GM11168 (cell line): Measurements from ENCODE around the gene LRRC10B.

Experiments
- in situ Hi-C: fragments of 300-500 bp; cut with MboI; formaldehyde crosslinking; loops from one replicate; pipeline ENCODE4 v1.12.0; 2022; ENCODE audit warnings: low sequenced_read_pairs; ENCODE audit not compliant: unreplicated experiment

Gene LRRC10B

DNA sequence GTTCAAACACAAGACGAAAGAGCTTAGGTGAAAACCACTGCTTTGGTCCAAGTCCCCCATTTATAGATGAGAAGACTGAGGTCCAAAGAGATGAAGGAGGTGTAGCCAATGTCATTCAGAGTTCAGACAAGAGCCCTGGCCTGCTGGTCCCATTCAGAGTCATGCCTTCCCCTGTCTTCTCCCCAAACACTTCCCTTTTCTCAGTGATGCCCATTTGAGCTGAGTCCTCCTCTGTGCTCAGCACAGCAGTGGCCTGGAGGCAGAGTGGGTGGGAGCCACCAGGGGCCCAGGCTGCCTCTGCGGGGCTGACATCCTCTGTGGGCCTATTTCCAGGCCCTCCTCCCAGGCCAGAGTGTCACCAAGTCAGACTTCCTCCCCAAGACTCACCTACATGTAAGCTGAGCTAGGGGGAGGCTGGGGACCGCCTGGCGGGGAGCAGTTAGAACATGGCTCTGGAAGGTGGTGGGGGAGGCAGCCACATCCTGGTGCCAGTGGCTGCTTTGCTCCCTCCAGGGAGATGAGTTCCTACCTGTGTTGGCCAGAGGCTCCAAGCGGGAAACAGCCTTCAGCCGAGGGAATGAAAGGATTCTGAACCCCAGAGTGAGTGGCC lies 22.4 kb upstream of the LRRC10B start:
- in situ Hi-C loops = no loop called here

DNA sequence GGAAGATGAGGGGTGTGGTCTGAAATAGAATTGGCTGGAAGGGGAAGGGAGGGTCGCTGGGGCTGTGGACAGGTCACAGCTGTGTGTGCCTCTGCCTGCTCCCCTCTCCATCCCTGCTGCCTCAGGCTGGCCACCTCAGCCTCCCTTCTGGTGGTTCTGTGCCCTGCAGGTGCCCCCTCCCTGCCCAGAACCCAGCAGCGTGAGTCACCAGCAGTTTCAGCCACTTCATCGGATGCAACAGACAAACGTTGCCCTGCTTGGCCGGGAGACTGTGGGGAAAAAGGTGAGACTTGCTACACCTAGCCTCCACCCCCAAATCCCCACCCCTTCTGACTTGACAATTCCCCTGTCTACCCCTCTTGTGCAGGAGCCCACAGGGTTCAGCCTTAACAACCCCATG lies 21.8 kb upstream of the LRRC10B start:
- in situ Hi-C loops = no loop called here

DNA sequence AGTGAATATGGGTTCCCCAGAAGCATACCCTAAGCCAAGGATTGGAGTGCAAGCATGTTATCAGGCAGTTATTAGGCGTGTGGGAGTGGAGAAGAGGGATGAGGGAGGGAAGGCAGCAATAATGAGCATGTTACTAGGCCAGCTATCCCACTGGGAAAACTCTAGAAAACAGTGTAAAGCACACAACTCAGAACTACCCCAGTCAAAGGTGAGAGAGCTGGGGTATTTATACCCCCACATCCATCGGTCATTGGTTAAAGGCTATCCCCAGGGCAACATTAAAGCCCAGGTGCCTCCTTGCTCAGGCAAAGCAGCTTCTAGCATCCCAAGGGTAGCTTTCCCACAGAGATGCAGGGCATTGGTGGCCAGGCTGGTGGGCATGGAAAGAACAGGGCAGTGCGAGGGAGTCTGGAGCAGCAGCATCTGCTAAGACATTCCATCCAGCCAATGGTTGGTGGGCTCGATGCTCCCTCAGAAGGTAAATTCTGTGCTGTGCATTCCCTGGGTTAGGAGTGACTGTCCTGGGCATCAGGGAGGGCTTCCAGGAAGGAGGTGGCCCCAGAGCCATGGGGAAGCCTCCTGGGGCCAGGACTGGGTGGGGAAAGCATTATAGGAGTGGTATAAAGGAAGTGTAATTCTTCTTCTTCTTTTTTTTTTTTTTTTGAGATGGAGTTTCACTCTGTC lies 21.1 kb upstream of the LRRC10B start:
- in situ Hi-C loops = no loop called here

DNA sequence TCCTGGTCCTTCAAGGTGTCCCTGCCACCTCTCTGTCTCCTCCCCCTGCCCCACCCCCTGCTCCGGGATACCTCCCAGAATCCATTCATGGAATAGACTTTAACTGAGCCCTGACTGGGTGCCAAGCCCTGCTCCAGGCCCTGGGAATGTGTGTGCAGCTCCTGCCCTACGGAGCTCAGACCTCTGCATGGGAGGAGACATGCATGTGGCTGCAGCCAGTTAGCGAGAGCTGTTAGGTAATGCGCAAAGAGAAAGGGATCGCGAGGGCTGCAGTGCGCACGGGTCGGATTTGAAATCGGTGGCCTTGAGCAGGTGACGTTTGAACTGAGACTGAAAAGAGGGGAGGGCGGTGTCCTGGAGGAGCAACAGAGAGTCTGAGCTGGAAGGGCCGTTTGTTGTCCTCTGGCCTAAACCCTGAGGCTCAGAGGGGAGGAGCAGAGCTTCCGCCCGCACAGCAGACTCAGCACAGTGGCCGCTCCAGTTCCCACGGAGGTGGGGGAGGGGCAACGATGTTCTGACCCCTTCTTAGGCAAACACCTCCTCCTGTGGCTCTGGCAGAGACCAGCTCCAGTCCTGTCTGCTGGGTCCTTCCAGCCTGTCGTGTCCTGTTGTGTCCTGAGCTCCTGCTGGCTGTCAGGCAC lies 19.8 kb upstream of the LRRC10B start:
- in situ Hi-C loops = no loop called here

DNA sequence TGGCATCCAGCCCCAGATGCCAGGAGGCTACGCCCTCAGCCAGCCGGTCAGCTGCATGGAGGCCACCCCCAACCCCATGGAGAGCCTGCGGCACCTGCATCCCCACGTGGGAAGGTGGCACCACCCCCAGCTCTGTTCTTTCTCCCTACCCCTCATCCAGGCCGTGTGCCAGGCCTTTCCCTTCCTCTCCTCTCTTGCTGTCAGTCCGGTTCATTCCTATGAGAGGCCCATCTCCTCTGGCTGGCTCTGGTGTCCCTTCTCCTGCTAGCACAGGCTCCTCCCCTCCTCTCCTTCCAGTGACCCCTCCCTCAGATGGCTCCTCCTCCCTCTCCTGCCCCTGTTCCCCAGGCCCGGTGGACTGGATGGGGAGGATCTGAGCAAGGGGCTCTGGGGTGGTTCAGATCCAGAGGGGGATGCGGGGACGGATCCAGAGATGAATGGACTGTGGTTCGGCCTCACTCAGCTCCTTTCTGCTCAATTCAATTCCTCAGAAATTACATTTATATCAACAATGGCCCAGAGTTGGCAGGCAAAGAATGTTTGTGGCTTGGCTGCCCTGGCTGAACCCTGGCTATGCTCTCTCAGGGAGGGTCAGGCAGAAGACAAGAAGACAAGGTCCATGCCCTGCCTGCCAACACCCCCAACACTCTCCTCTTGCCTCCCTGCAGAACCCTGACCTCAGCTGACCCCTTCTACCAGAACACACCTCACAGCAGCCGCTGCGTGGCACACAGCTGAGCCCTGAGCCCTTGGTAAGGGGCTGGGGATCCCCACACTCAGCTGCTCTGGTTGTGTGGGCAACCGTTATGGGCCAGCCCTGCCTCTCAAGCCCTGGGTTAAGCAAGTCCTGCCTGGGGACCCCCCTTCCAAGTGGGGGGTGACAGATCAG lies 18.5 kb upstream of the LRRC10B start:
- in situ Hi-C loops = no loop called here

DNA sequence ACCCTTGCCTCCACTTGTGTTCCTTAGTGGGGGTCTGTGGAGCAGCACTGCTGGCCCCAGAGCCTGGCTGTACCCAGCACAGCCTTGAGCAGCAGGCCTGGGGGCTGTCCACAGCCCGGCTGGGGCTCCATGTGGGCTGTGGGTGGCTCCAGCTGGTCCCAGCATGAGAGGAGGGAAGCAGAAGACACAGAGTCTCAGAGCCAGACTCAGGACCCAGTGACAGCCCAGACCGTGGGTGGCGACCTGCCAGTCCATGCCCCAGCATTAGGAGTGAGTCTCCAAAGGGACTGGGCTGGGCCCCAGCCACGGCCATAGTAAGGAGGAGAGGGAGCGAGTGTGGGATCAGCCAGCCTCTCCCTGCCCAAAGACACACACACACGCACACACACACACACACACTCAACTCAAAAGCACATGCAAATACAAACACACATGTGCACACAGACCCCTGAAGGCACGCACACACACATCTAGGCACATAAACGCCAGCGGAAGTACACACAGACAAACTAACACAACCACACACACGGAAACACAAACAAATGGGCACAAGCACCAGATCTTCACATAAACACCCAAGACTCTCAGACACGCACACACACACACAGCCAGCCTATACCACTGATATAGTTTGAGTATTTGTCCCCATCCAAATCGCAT lies 16.7 kb upstream of the LRRC10B start:
- in situ Hi-C loops = no loop called here

DNA sequence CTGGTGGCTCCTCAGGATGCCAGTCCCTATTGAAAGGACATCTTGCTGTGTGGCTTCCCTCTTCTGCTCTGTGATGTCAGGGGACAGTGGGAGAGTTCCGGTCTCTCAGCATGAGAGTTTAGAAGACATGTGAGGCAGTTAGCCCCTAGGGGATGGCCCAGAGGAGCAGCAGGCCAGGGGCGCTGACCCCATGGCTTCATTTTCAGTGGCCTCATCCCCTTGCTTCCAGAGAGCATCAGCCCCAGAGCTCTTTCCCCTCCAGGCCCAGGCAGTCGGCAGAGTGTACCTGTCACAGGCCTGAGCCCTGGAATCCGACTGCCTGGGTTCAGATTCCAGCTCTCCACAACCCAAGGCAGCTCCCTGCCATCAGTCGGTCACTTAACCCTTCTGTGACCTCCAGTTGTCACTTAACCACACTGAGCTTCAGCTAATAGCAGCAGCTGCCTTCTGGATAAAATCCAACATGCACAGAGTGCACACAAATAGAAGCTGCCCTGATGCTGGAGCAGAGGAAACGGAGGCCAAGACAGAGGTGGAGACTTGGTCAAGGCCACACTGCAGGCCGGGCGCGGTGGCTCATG lies 14.1 kb upstream of the LRRC10B start:
- in situ Hi-C loops = no loop called here

DNA sequence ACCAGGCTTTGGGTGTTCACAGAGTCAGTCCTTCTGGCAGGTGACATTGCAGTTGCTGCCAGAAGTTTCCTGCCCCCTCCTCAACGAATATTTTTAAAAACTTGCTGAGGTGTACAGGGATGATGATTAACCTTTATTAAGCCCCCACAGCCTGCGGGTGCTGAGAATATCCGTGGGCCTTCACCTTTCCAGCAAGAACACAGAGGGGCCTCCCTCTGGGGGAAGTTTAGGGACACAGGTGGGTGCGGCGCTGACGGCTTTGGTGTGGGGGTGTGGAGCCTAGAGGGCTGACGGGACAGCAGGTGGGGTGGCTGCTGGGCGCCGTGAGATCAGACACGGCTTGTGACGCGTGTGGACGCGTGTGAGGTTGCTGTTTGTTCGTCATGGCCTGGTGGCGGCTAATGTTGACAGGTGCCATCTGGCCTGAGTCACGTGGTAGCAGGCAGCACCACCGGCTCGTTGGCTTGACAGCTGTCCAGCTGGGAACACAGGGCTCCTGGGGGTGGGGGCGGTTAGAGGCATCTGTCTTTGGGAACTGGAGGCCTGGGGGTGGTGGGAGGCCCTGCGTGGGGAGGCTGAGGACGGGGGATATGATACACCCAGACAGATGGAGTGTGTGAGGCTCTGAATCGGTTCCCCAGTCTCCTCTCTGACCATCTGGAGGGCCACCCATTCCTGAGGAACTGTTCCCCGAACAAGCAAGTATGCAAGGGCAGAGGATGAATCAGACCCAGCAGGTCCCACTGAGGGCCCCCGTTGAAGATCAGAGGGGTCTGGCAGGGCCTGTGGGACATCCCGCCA lies 12.5 kb upstream of the LRRC10B start:
- in situ Hi-C loops = no loop called here

DNA sequence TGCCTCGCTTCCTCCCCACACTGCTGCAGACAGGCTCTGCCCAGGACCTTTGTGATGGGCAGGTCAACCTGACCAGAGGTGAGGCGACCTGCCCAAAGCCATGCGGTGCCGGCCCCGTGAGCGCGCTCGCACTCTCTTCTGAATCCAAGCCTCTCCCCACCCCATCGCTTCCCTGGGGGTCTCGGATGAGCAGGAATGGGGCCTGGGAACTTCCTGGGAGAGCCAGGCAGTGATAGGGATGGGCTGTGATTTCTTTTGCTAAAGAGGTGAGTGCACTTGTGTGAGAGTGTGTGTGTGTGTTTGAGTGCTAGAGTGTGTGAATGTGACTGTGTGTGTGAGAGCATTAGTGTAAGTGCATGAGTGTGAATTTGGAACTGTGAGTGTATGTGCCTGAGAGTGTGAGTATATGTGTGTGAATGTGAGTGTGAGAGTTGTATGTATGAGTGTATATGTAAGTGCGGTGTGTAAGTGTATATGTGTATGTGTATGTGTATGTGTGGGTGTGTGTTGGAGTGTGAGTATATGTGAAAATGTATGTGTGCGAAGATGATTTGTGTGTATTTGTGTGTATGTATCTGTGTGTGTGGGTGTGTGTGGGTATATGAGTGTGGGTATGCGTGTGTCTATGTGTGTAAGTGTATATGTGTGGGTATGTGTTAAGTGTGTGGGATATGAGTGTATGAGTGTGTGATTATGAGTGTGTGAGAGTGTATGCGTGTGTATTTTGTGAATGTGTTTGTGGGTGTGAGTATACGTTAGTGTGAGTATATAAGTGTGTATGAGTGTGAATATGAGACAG lies 11.7 kb upstream of the LRRC10B start:
- in situ Hi-C loops = no loop called here

DNA sequence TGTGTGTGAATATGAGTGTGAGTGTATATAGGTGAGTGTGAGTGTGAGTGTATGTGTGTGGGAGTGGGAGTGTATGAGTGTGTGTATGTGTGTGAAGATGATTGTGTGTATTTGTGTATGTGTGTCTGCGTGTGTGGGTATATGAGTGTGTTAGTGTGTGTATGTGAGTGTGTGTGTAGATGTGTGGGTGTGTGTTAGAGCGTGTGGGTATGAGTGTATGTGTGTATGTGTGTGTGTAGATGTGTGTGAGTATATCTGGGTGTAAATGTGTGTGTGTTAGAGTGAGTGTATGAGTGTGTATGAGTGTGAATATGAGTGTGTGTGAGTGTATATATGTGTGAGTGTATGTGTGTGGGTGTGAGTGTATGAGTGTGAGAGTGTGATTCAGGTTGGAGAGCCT lies 11.1 kb upstream of the LRRC10B start:
- in situ Hi-C loops = no loop called here

DNA sequence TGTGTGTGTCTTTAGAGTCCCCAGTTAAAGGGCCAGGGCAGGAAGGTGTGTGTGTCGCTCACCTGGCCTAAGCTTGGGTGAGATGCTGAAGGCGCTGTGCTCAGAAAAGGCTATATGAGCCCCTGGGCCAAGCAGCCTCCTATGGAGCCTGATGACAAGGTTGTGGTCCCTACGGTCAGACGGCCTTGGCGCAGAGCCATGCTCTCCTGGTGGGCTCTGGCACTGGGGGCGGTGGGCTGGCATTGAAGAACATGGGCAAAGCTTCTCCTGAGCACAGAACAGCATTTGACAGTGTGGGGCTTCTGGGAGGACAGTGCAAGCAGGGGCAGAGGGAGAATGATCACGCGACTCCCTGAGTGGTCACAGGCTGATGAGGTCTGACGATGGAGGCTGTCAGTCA lies 10.7 kb upstream of the LRRC10B start:
- in situ Hi-C loops = no loop called here

DNA sequence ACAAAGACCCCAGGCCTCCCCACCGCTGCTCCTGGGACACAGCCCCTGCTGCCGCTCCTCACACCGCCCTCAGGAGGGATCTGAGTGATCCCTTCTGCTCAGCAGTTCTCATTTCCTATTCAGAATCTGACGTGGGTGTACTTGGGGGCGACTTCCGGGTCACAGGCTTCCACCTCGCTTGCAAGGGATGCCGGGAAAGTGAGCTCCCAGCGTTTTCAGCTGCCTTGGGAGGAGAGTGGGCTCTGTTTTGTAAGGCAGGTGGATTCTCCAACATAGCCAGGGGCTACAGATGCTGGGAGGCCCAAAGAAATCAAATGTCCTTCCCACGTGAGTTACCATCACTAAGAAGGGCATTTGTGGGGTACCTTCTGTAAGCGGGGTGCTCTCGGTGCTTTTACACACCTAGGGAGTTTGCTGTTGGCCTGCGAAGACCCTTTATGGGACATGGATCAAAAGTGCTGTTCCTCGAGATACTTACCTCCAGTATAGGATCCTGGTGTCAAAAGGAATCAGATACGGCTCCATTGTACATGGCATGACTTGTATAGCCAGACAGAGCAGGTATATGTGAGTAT lies 9.7 kb upstream of the LRRC10B start:
- in situ Hi-C loops = no loop called here

DNA sequence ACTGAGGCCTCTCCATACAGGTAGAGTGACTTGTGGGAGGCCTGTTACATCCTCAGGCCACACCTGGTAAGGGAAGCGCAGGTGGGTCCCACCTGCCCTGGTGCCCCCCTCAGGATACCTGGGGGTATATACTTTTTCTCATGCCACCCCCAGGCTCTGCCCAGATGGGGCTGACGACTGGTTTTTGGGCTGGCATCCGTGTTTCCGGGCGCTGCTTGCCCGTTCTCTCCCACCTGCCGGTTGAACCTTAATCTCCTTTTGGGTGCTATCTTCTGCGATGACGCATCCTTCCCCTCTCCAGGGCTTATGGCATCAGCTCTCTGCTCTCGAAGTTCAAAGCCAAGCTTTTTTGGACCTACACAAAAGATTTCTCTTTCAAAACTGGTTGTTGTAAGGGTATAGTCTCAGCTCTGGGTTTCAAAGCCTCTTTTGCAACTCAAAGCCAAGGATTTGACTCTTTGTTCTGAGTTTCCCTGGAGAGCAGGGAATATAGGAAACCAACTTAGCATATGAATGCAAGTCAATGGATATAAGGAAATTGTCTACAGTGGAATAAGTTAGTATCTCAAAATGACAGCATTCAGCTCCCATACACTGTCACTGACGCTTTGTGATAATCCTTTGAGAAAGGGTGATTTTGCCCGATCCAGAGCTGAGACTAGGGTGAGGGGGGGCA lies 8.6 kb upstream of the LRRC10B start:
- in situ Hi-C loops = no loop called here

DNA sequence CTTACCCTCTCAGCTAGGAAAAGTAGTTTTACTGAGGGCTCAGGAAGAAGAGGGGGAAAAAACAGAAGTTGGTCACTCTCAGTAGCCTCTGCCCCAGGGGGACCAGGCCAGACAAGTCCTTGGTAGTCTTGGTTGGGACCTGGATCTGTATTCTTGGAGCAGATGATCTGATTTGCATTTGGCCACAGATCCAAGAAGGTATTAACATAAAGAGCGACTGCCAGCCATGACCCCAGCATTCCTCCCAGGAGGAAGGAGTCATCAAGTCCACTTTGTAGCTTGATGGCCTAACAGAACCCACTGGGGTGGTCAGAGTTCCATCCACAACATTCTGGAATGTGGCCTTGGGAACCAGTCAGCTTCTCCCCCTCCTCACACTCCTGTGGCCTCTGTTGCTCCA lies 6.0 kb upstream of the LRRC10B start:
- in situ Hi-C loops = no loop called here

DNA sequence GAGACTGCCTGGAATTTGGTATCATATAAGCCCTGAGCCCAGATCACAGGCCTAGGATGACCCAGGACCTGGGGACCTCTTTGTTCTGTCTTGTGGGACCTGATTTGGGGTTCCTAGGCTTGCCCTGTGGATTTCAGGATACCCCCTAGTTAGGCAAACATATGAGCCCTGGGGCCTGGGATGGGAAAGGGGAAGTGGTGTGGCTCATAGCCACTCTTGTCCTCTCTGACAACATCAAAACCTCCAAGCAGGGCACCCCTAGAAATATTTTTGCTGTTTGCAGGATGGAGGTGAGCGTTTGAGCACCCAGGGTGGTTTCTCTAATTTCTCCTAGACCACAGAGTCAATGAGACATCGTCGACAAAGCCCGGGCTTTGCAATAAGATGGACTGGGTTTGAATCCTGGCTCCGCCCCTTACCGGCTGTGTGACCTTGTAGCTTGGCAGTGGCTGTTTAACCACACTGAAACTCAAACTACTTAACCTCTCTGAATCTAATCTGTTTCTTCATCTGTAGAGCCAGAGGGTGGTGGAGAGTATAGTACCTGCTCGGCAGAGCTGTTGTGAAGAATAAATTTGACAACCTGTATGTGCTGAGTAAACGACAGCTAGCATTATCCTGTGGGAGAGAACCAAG lies 5.3 kb upstream of the LRRC10B start:
- in situ Hi-C loops = no loop called here

DNA sequence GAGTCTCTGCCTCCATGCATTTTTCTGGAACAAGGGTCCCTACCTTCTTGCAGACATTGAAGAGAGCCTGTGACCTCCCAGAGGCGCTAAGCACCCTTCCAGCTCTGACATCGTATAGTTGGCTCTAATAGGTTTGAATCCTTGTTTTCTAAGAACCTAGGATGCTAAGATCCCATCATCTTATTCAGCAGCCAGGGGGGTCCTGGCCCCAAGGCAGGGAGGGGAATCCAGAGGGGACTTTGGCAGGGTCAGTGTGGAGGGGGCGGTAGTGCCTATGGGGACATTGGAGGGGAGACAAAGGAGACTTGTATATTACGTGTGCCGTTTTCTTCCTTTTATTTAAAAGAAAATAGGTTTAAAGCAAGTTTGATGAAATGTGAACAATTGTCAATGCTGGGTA lies 3.4 kb upstream of the LRRC10B start:
- in situ Hi-C loops = no loop called here

DNA sequence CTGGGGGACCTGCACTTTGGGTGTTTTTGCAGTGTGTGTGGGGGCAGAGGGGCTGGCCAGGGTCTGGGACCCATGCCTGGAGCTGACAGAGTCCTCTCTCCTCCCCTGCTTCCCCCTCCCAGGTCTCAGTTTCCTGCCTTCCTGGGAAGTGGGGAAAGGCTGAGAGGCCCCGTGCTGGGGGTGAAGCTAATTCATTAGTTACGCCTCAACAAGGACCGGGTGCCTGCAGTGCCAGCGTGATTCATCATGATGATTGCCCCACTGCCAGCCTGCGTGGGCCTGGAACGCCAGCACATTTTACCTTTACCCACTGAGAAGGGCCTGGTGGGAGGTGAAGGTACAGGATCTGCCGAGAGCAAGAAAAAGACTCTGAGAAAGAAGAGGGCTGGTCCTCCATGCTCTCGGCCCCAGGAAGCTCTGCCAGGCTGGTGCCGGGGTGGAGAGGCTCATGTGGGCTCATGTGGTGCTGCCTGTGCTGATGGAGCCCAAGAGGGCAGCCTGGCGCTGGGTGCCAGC lies 2.9 kb upstream of the LRRC10B start:
- in situ Hi-C loops = no loop called here
